Measurements from ENCODE around the gene BLTP3A.

DNA sequence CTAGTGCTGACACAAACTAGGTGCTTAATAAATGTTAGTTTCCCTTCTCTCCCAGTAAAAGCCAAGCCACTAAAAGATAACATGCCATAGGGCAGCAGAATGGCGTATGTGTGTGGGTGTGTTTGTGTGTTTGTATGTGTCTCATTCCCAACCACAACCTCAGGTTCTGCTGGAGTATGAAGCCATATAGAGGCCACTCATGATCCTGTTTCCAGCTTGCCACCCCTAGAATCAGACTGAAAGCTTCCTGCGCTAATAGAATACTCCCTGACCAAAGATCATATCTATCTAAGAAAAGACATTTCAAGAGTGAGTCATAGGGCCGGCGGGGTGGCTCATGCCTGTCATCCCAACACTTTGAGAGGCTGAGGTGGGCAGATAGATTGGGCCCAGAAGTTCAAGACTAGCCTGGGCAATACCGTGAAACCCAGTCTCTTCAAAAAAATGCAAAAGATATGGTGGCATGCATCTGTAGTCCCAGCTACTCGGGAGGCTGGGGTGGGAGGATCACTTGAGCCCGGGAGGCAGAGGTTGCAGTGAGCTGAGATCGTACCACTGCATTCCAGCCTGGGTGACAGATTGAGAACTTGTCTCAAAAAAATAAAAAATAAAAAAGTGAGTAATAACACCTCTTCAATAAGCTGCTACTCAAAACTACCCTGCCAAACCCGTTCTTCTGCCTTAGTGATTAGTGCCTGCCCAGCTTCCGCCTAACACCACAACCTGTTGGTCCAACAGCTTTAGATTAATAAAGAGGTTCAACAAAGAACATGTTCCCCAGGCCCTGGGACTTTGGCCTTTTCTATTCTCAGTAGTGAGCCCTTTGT lies 46.4 kb upstream of the BLTP3A start:
- TF ChIP-seq, protein P1, sequence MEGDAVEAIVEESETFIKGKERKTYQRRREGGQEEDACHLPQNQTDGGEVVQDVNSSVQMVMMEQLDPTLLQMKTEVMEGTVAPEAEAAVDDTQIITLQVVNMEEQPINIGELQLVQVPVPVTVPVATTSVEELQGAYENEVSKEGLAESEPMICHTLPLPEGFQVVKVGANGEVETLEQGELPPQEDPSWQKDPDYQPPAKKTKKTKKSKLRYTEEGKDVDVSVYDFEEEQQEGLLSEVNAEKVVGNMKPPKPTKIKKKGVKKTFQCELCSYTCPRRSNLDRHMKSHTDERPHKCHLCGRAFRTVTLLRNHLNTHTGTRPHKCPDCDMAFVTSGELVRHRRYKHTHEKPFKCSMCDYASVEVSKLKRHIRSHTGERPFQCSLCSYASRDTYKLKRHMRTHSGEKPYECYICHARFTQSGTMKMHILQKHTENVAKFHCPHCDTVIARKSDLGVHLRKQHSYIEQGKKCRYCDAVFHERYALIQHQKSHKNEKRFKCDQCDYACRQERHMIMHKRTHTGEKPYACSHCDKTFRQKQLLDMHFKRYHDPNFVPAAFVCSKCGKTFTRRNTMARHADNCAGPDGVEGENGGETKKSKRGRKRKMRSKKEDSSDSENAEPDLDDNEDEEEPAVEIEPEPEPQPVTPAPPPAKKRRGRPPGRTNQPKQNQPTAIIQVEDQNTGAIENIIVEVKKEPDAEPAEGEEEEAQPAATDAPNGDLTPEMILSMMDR (conservative IDR thresholded peaks at IDR 0.05), result no peak
- no peak for TF ChIP-seq ZFX (IDR thresholded peaks at IDR 0.05)
